Adipocyte (in vitro differentiated cells): ENCODE results near the gene QSOX2.

Experiments used
- DNase-seq: peaks from one replicate; pipeline ENCODE4 v3.0.0-alpha.2; 2015; ENCODE audit warnings: low read depth
- H3K27me3 ChIP-seq: replicated peaks from 2 replicates; pipeline ENCODE4 v1.7.0; 2013; ENCODE audit warnings: mild to moderate bottlenecking, low read length, moderate library complexity; ENCODE audit not compliant: control insufficient read depth, insufficient read depth
- H3K36me3 ChIP-seq: 2 replicates; pipeline ENCODE4 v1.7.0; 2013; ENCODE audit warnings: low read length, mild to moderate bottlenecking, moderate library complexity; ENCODE audit not compliant: control insufficient read depth, insufficient read depth, severe bottlenecking
- H3K4me1 ChIP-seq: 2 replicates; pipeline ENCODE4 v1.7.0; 2013; ENCODE audit warnings: mild to moderate bottlenecking, low read length, moderate library complexity; ENCODE audit not compliant: control insufficient read depth, insufficient read depth
- H3K4me3 ChIP-seq: 2 replicates; pipeline ENCODE4 v1.7.0; 2013; ENCODE audit warnings: mild to moderate bottlenecking, low read length, moderate library complexity
- H3K9ac ChIP-seq: 2 replicates; pipeline ENCODE4 v1.7.0; 2013; ENCODE audit warnings: mild to moderate bottlenecking, low read length, moderate library complexity
- H3K9me3 ChIP-seq: 2 replicates; pipeline ENCODE4 v1.7.0; 2013; ENCODE audit warnings: mild to moderate bottlenecking, low read length, moderate library complexity; ENCODE audit not compliant: control insufficient read depth

The QSOX2 gene

DNA sequence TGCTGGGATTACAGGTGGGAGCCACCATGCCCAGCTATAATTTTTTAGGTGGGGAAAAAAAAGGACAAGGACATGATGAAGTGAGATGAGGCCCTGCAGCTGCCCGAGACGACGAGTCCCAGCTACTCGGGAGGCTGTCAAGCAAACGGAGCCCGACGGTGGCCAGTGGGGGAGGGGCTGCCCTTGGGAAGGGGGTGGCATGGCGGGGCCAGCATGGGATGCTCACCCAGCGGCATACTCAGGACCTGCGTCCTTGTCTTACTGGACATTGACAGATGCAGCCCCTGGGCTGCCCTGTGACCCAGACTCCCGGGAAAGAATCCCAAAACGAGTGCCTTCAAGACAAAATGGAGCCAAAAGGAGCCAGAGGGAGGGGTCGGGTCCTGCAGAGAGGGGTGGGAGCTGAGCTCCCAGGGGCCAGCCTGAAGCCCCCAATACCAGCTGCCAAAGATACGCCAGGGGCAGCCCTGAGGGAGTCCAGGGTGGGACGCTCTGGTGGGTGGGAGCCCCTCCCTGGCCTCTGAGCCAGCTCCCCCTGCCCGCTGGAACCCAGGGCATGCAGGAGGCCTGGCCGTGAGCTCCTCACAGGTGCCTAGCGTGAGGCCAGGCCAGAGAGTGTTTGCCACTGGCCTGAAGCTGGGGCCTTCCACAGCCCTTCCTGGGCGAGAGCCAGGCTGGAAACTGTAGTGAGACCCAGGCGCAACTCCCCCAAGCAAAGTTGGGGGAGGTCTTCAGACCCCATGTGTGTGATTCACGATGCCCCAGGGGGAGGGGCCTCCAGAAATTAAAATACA, 42.5 kb upstream of the QSOX2 start:
- H3K4me1 ChIP-seq, result peaks cover 4% of the 10 kb centered on the region
- H3K36me3 ChIP-seq, result no peaks in the 10 kb centered on the region
- no peaks in the 10 kb centered on the region for H3K9me3 ChIP-seq
- H3K27me3 ChIP-seq, result peaks cover 43% of the 10 kb centered on the region
- DNase-seq, result no peak
- H3K9ac ChIP-seq, result no peak overlapping the region
- no peak overlapping the region for H3K4me3 ChIP-seq

- no peaks in the 10 kb centered on the region for H3K36me3 ChIP-seq
- no peaks in the 10 kb centered on the region for H3K9me3 ChIP-seq
- peaks cover 5% of the 10 kb centered on the region for H3K4me1 ChIP-seq
- DNase-seq, result no peak
- H3K9ac ChIP-seq, result no peak overlapping the region
- H3K4me3 ChIP-seq, result no peak overlapping the region
- H3K27me3 ChIP-seq, result peaks cover 43% of the 10 kb centered on the region
Observed at GRCh38 chr9:136286987-136287379, 41.4 kb upstream of the QSOX2 start.

DNA sequence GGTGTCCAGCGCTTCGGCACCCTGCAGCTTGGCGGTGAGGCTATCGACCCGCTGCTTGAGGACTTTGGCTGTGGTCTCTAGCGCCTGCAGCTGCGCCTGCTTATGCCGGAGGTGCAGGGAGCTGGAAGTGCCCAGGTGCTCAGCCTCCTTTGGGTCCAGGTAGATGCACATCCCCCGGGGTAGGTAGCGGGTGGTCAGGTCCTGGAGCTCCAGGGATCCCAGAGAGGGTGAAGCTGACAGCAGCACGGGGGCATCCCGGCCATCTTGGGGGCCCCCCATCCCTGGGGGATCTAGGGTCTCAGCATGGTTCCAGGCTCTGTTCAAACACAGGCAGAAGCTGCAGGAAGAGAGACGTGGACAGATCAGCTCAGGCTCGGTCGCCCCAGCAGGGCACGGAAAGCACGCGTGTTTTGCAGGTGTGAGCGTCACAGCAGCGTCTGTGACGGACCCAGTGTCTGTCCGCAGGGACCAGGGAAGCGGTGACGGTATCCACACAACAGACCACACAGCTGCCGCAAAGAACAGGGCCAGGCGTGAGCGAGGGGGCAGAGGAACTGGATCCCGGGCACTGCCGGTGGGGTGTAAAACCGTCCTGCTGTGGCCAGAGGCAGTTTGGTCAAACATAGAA, 40.9 kb upstream of the QSOX2 start:
- H3K36me3 ChIP-seq, result no peaks in the 10 kb centered on the region
- H3K4me3 ChIP-seq, result no peak overlapping the region
- peaks cover 40% of the 10 kb centered on the region for H3K27me3 ChIP-seq
- no peak for DNase-seq
- H3K9me3 ChIP-seq, result no peaks in the 10 kb centered on the region
- H3K9ac ChIP-seq, result no peak overlapping the region
- peaks cover 5% of the 10 kb centered on the region for H3K4me1 ChIP-seq

- Histone ChIP-seq H3K4me1 (peaks cover 5% of the 10 kb centered on the region), H3K9me3 (no peaks in the 10 kb centered on the region), H3K9ac (no peak overlapping the region), H3K27me3 (peaks cover 40% of the 10 kb centered on the region), H3K4me3 (no peak overlapping the region), H3K36me3 (no peaks in the 10 kb centered on the region)
- DNase-seq, result no peak
Observed at GRCh38 chr9:136285501-136286358, 40.1 kb upstream of the QSOX2 start.

DNA sequence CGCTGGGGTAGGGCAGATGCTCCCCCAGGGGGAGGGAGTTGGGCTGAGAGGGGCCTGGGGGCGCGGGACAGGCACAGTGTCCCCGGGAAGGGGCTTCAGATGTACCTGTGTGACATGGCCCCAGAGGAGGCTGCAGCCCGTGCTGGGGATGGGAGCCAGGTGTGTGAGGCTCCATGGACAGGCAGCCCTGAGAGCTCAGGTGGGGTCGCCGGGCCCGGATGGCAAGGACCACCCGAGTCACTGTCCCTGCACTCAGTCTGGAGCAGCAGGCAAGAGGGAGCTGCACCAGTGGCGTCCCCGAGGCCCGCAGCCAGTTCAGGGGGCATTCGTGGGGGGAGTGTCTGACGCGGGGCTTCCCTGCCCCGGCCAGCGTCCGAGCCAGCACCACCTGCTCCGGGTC, 39.3 kb upstream of the QSOX2 start:
- H3K36me3 ChIP-seq, result no peaks in the 10 kb centered on the region
- no peak for DNase-seq
- peaks cover 5% of the 10 kb centered on the region for H3K4me1 ChIP-seq
- peaks cover 2% of the 10 kb centered on the region for H3K9me3 ChIP-seq
- H3K27me3 ChIP-seq, result peaks cover 42% of the 10 kb centered on the region
- H3K9ac ChIP-seq, result no peak overlapping the region
- no peak overlapping the region for H3K4me3 ChIP-seq

DNA sequence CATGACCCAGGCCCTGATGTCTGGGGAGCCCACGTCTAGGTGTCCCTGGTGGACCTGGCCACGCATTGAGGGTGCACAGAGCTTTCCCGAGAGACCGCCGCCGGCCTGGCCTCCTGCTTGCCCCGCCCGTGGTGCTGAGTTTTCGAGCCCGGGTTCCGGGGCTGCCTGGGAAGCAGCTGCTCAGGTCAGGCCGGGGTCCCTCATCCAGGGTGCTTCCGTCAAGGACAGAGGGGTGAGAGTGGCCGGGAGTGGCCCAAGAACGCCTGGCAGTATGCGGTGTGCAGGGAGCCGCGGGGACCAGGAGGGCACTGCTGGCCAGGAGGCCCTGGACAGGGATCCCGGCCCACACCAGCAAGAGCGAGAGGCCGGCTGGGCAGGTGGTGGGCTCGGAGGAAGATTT, 38.7 kb upstream of the QSOX2 start:
- peaks cover 39% of the 10 kb centered on the region for H3K27me3 ChIP-seq
- no peak overlapping the region for H3K9ac ChIP-seq
- no peak overlapping the region for H3K4me3 ChIP-seq
- peaks cover 5% of the 10 kb centered on the region for H3K4me1 ChIP-seq
- H3K36me3 ChIP-seq, result no peaks in the 10 kb centered on the region
- H3K9me3 ChIP-seq, result peaks cover 8% of the 10 kb centered on the region
- no peak for DNase-seq

GRCh38 chr9:136283291-136284235, 38.0 kb upstream of the QSOX2 start:
- peak; percentile 88 for DNase-seq
- Histone ChIP-seq H3K9me3 (peaks cover 14% of the 10 kb centered on the region), H3K36me3 (no peaks in the 10 kb centered on the region), H3K27me3 (peaks cover 45% of the 10 kb centered on the region), H3K4me1 (peaks cover 5% of the 10 kb centered on the region), H3K4me3 (peak overlapping the region; percentile 58), H3K9ac (no peak overlapping the region)

GRCh38 chr9:136282272-136282861, 36.8 kb upstream of the QSOX2 start:
- H3K4me3 ChIP-seq, result no peak overlapping the region
- H3K36me3 ChIP-seq, result no peaks in the 10 kb centered on the region
- no peak overlapping the region for H3K9ac ChIP-seq
- peaks cover 14% of the 10 kb centered on the region for H3K9me3 ChIP-seq
- H3K4me1 ChIP-seq, result peaks cover 5% of the 10 kb centered on the region
- no peak for DNase-seq
- H3K27me3 ChIP-seq, result peaks cover 50% of the 10 kb centered on the region

DNA sequence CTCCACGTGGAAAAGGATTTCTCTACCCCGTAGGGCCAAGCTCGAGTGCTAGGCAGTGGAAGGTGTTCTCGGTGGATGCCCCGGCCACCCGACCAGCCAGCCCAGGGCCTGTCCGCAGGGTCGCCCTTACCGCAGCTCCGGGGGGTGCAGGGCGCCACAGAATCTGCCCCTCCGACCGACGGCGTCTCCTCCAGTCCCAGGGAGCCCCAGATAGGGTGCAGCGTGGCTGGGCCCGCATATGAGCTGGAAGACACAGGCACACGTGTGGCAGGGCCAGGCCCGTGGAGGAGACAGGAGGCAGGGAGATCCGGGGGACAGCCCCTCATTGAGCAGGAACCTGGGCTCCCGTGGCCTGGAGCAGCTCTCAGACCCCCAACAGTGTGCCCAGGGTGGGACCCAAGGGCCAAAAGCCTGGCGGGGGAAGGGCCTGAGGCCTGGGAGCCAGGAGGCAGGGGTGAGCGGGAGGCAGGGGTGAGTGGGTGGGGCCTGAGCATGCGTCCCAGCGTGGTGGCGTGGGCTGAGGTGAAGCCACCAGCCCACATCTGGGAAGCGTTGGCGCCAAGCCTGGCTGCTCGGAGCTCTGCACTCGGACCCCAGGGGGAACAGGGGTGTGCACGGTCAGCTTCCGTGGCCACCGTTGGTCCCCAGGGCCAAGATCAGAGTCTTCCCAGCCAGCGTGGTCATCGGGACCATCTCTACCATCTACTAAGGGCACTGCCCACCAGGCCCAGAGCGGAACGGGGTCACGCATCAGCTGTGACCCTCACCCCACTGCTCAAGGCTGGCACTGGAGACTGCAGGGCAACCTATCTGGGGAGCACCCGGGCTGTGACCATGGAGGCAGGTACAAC, 36.0 kb upstream of the QSOX2 start:
- Histone ChIP-seq H3K9me3 (peaks cover 14% of the 10 kb centered on the region), H3K9ac (no peak overlapping the region), H3K4me3 (no peak overlapping the region), H3K4me1 (peaks cover 5% of the 10 kb centered on the region), H3K27me3 (peaks cover 46% of the 10 kb centered on the region), H3K36me3 (no peaks in the 10 kb centered on the region)
- DNase-seq, result no peak
